HG02610 (cell line): ENCODE data around the gene PAX4.

Source experiments
- ATAC-seq: cut with Tn5 transposase; IDR thresholded peaks from one replicate; pipeline ENCODE4 v1.9.1; 2021; ENCODE audit warnings: mild to moderate bottlenecking, moderate library complexity; ENCODE audit not compliant: unreplicated experiment

The PAX4 gene, protein sequence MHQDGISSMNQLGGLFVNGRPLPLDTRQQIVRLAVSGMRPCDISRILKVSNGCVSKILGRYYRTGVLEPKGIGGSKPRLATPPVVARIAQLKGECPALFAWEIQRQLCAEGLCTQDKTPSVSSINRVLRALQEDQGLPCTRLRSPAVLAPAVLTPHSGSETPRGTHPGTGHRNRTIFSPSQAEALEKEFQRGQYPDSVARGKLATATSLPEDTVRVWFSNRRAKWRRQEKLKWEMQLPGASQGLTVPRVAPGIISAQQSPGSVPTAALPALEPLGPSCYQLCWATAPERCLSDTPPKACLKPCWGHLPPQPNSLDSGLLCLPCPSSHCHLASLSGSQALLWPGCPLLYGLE

DNA sequence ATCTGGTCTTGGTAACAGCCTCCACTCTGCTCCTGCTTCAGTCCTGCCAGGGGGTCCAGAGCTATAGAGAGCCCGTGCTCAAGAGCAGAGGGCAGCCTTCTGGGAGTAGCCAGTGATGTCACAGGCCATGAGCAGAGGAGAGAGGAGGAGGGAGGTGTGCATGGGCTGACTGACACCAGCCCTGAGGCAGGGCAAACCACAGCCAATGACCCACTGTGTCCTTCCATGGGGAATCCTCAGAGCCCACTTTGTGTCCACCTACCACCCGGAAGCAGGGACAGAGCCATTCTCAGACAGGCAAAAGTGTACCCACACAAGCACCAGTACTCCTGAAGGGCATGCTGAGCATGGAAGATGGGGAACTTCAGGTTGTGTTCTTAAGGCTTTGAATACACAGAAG is at the start of gene PAX4:
PAX4 (minus strand) TSS at position 101 of the 400 bp plus-strand sequence. CDS start 2,214 bp downstream, outside the sequence.
- no peak for ATAC-seq

DNA sequence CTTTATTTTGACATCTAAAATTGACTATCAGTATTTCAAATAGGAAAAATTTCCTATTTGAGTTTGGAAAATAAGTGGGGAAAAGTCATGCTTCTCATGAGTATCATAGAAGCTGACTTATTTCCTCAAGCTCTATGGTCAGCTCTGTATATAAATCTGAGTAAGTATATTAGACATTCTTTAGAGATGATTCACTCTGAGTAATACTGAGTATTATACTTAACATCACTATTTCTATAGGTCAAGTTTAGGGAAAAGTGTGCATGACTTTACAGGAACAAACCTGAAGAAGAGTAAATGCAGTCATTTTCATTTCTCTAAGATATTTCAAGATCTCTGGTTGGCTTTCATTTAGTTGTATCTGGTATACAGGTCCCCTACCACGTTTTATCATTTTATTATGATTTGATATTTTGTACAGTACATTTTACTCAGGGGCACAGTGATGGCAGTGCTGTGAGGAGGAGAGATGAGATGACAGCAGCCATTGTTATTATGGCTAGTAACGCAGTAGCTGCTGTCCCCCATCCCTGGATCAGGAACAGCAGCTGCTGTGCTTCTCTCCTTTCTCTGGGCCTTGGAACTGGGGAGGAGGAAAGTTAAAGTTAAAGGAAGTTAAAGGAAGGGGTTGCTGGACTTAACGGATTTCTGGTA is 49.2 kb upstream of the PAX4 start:
- ATAC-seq: peak; percentile 78

DNA sequence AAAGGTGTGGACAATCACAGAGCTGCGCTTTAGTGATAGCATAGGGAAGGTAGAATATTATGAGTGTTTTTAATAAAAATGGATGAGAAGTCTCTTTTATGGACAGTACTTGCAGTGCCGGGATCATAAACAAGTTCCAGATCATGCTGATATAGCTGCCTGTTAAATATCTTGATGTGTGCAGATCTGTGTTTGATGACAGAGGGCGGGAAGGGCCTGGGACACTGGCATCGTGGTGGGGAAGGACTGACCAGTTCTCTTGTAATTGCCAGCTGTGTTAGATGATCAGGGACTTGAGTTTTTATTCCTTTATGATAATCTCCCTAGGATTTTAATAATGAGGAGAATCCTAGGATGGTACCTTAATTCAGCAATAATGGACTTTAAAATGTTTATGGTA is 48.7 kb upstream of the PAX4 start:
- ATAC-seq: no peak

DNA sequence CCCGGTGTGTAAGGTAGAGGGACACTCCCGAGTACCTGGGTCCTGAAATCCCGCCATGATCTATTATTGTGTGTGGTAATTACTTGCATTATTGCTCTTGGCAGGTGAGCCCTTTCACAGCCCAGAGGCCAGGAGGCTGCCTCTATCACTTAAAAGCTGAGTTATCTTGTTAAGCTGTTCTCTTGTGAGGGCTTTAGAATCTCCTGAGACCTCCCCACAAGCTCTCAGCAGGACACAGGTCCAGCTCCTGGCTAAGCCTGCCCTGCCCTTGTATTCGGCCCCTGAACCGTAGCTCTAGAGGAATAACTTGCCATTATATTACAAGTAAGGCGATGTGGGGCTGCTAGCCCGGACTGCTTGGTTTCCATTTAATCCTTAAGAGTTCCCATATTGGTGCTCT is 48.0 kb upstream of the PAX4 start:
- ATAC-seq: no peak

DNA sequence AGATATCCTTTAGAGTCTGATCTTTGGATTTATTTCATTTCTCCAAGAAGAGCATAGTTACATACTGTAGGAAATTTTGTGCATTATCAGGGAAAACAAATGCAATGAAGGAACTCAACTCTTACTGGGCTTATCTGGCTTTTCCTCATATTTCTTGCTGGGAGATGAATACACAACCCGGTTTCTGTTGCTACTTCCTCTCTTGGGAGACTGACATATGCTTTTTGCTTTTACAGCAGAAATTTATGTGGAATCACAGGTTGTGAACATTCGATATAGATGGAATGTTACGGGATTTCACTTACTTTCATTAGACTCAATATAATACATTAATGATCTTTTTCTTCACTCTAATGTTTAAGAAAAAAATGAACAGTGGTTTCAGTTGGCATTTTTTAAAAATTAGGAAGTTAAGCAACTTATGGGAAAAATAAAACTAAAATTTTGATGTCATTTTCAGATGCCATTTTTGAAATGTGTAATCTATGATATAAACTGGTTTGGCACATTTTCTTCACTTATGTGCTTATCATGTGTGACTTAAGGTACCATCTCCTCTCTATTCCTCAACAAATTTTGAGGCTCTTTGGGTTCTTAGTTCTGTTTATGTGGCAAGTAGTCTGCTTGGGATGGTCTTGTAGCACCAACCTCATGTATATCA is 41.2 kb upstream of the PAX4 start:
- ATAC-seq: no peak

DNA sequence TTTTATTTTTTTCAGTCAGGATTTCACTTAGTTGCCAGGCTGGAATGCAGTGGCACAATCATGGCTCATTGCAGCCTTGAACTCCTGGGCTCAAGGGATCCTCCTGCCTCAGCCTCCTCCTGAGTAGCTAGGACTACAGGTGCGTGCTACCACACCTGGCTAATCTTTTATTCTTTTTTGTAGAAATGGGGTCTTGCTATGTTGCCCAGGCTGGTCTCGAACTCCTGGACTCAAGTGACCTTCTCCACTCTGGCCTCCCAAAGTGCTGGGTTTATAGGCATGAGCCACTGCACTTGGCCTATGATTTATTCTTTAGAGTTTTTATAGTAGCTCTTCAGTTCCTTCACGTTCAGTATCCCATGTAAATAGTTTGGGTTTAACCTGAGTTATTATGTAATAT is 39.6 kb upstream of the PAX4 start:
- no peak for ATAC-seq

DNA sequence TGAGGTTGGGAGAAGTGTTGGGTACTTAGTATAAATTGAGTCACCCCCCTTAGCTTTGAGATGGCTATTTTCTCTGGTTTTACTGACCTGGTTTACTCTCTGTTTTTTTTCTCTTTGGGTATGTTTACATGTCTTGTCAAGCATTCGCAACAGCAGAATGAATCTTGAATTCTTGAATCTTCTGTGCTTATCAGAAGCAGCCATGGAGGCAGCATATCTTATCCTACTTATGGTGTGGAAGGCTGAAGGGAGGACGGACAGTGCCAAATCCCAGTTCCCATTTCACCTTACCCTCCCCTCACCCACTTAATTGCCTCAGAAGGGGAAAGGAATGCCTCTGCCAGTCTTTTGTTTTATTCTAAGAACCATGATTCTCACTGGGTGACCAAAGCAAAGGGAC is 37.8 kb upstream of the PAX4 start:
- ATAC-seq: no peak

DNA sequence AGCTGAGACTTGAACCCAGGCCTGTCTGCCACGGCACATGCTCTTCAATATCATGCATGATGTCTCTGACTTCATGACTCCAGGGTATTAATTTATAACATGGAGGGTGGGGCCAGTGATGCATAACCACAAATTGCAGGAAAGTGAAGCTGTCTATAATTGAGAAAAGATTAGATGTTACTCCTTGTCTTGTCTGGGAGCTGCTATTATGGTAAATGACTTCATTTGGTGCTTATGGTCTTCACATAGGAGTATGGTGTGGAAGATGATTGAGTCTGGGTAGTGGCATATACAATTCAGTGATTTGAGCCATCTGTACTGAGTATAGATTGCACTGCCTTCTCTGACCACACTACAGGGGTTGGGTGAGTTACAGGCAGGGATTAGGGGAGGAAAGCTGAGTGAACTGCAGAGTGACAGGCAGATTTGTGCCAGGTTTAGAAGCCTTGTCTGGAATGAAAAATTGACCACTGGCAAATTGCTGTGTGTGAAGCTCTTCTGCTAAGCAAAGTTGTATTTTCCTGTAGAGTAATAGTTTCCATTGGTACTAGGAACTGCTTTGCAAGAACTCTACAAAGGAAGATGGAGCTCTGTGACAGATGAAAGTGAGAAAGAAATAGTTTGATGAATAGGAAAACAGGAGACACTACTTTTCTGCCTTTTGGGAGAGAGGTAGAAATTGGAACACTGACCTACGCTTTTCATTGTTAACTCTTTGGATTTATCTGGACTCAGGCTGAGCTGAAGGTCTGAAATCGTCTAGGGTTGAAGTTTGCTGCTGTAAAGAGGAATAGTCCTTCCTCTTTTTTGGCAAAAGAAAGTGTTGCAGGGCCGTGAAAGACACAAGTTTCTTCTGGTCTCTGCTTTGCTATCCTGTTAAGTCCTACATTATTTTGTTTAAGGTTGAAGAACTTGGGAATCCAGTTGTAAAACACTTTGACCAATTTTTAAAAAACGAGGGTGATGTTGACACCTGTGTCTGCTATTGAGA is 36.8 kb upstream of the PAX4 start:
- no peak for ATAC-seq

DNA sequence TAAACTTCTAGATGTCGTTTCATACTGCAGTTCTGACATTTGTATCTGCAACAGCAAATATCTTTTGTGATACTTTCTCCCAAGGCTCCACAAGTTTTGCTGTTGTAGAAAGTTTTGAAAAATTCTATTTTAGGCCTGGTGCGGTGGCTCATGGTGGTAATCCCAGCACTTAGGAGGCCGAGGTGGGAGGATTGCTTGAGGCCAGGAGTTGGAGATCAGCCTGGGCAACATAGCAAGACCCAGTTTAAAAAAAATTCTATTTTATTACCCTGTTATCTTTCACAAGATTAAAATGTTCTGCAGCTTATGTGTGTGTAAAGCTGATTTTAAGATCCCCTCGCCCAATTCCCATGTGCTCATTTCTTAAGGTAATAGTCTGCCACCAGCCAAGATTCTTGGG is 35.5 kb upstream of the PAX4 start:
- ATAC-seq: no peak

DNA sequence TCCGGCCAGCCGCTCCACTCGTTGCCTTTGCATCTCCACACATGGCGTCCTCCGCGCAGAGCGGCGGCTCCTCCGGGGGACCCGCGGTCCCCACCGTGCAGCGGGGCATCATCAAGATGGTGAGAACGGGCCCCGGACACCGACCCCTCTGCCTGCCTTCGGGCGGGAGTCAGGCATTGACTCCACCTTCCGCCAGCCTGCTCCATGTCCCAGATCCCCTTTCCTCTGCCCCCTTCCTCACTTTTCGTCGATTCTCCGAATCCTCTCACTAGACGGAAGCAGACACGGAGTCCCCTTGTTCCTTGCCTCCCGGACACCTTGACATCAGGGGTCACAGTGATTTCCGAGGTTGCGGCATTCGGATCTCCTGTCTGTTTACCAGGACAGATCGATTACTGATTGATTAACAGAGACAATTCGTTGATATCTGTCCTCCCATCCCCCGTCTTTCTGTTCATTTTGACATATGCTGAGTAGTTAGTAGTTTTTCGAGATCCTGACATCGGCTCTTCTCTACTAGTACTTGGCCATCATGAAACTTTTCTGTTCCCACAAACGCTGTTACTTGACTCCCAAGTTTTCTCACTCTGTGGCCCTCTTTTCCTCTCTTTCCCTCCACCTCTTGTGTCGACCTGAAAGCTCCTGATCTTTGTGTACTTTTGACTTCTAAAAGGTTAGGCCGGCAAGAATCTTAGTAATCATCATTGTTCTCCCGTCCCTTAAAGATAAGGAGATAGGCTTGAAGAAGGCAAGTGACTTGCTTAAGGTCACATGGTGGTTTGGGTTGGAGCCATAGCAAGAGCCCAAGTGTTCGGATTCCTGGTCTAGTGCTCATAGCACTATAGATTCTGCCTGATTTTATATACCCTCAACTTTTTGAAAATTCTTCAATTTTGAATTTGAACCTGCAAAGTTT is 34.6 kb upstream of the PAX4 start:
- peak; percentile 12 for ATAC-seq

DNA sequence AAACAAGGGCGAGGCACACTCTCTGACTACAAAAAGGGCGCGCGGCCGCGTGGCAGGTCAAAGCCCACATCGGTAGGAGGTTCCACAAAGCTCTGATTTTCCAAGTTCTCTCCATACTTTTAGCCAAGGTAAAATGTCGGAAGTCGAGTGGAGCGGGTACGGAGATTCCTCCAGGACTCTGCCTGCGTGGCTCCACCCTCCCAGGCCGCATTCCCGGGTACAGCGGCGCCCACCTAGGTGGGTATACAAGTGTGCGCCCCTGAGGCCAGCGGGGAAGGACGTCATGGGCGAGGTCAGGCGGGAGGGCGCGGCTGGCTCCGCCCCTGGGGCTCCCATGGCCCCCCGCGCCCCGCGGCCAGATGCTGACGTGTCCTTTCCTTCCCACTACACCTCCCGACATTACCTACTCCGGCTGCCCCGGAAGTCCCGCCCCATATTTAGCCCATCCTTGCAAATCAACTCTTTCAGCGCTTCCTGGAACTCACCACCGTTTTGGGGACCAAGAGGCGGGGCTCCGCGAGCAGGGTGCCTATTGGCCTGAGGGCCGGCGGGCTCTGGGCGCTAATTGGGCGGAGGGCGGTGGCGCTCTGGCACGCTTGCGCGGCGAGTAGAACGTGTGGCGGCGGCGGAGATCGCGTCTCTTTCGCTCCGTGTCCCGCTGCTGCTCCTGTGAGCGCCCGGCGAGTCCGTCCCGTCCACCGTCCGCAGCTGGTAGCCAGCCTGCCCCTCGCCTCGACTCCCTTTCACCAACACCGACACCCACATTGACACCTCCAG is 33.8 kb upstream of the PAX4 start, which contains the start of gene SND1:
SND1 (plus strand) TSS at position 639 of the 777 bp plus-strand sequence. CDS start 180 bp downstream, outside the sequence.
- ATAC-seq: peak; percentile 97

DNA sequence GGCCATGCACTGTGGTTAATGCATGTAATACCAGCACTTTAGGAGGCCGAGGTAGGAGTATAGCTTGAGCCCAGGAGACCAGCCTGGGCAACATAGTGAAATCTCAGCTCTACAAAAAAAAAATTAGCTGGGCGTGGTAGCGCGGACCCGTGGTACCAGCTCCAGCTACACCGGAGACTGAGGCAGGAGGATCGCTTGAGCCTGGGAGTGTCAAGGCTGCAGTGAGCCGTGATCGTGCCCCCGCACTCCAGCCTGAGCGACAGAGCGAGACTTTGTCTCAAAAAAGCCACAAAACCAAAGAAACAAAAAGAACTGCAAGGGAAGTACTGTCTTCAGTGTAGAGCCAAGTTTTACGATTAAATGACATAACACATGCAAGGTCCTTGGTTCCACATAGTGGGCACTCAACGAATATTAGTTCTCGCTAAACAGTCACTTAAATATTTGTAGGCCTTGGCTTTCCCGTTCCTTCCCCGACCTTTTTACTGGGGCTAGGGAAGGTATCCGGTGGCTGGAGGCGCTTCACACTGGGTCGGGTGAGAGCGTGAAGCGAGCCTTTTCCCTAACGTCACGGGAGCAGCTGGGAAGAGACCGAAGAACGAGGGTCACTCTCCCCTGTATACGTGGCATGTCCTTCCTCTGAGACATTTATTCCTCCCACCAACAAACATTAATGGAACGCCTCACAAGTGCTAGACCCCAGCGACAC is 33.1 kb upstream of the PAX4 start:
- ATAC-seq: no peak

DNA sequence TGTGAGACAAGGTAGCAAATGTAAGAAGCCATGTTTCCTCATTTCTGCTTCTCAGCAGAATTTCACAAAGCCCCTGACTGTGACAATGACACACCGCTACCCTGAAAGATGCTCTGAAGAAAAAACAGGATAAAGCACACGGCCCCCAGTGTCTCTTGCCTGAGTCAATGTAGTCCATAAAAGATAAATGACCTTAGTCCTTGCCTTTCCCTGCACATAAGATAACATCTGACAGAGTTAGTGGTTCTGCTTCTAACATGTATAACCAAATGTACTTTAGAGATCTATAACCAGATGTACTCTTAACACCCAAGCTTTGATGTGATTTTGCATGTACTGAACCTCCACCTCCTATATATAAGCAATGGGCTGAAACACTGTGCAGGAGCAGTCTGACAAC is 31.0 kb upstream of the PAX4 start:
- ATAC-seq: no peak

DNA sequence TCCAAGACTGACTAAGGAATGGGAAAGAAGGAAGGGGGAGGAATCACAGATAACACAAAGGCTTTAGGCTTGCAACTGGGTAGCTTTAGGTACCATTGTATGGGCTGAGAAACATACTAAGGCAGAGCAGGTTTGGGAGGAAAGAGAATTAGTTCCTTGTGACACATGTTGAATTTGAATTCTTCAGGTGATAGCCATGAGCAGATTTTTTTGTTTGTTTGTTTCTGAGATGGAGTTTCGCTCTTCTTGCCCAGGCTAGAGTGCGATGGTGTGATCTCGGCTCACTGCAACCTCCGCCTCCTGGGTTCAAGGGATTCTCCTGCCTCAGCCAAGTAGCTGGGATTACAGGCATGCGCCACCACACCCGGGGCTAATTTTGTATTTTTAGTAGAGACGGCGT is 29.7 kb upstream of the PAX4 start:
- ATAC-seq: no peak

DNA sequence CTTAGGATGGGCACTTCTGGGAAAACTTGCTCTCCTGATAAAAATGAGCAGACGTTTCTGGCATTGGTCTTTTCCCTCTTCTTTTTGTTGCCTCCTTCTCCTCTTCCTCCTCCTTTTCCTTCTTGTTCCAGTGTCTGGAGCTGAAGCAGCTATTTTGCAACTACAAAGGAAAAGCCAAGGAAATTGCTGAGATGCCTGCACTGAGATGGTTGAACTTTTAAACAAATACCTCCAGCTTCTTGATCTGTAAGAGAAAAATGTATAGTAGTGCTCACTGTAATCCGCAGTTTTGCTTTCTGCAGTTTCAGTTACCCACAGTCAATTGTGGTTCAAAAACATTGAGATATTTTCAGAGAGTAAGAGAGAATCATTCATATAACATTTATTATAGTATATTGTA is 26.5 kb upstream of the PAX4 start:
- no peak for ATAC-seq

DNA sequence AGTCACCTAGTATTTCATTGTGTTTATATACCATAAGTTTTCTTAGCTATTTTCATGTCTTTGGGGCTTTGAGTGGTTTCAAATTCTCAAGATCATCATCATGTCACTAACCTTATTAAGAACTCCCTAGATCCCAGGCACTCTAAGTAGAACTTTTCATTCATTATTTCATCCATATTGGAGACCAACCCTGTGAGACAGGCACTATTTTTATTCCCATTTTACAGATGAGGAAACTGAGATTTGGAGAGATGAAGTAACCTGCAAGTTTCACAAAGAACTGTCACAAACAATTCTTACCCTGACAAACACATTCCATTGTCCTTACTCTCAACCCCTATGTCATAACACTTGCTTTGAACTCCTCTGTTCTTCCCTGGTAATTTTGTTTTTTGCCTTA is 20.3 kb upstream of the PAX4 start:
- no peak for ATAC-seq

DNA sequence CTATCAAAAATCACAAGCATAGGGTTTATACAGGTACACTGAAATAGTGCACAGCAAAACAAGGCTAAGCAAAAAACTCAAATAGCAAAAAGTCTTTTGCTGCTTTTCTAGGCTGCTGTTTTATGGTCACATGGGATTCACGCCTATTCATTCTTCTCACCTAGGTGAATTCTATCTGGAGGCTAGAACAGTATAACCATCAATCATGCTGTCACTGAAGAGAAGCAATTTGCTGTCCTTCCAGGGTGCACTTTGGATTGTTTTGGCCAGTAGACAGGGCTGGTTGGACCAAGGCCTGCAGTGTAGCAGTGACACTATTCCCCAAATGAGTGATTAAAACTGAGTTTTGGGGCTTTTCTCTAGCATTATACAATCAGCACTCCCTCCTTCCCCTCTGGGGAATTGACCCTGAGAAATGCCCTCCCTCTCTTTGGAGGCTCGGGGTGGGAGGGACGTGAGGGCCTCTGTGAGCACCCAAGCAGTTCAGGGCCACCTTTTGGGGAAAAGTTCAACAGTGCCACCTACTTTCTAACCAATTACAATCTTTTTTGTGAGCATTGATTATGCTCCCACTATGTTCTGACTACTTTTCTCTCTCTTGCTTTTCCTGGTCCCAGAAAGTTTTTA is 17.8 kb upstream of the PAX4 start:
- no peak for ATAC-seq
